Liver (tissue), 3 donors: ENCODE data around the gene GLIS1.

Experiments
- EGR1 ChIP-seq, 2 donors: IDR thresholded peaks; 2 replicates each; pipeline ENCODE4 v1.6.1; 2016 to 2018; ENCODE audit warnings: antibody characterized with exemption in 2 of 2, low read depth in 2 of 2
- TF ChIP-seq, protein P1 (sequence below): fragments of 150-350 bp; IDR thresholded peaks from 2 replicates; pipeline ENCODE4 v1.5.1; 2017; ENCODE audit warnings: improper control_type of control experiment, low read depth, low read length; ENCODE audit not compliant: missing input control
- TF ChIP-seq, protein P2 (sequence below): IDR thresholded peaks from 2 replicates; pipeline ENCODE4 v1.6.1; 2016; ENCODE audit warnings: antibody characterized with exemption
- donor health status: healthy.
- donor health status: healthy.

DNA sequence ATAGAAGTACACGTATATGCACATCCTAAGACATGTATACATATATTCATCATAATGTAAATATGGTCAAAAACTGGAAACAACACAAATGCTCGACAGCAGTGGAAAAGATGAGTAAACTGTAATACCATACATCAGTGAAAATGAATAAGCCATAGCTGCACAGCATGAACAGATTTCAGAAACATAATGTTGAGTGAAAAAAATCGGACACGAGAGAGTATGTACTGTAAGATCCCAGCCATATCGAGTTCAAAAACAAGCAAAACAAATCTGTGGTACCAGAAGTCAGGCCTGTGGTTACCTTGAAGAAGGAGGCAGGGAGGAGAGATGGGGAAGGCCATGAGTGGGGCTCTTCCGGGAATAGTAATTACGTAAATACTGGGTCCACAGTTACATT, 90.4 kb downstream of the GLIS1 start:
- TF ChIP-seq EGR1 (IDR thresholded peaks at IDR 0.05; ENCODE audit: low read depth in 2 of 2) = no peak
- TF ChIP-seq, protein P1, sequence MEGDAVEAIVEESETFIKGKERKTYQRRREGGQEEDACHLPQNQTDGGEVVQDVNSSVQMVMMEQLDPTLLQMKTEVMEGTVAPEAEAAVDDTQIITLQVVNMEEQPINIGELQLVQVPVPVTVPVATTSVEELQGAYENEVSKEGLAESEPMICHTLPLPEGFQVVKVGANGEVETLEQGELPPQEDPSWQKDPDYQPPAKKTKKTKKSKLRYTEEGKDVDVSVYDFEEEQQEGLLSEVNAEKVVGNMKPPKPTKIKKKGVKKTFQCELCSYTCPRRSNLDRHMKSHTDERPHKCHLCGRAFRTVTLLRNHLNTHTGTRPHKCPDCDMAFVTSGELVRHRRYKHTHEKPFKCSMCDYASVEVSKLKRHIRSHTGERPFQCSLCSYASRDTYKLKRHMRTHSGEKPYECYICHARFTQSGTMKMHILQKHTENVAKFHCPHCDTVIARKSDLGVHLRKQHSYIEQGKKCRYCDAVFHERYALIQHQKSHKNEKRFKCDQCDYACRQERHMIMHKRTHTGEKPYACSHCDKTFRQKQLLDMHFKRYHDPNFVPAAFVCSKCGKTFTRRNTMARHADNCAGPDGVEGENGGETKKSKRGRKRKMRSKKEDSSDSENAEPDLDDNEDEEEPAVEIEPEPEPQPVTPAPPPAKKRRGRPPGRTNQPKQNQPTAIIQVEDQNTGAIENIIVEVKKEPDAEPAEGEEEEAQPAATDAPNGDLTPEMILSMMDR = no peak
- TF ChIP-seq, protein P2, sequence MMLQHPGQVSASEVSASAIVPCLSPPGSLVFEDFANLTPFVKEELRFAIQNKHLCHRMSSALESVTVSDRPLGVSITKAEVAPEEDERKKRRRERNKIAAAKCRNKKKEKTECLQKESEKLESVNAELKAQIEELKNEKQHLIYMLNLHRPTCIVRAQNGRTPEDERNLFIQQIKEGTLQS = no peak
